ENCODE measurements around the gene PPP1R12C.

The PPP1R12C gene

GRCh38 chr19:55145232-55145631, 27.8 kb upstream of the PPP1R12C start:
- Histone ChIP-seq H3K9ac (no peak overlapping the region), H3K79me2 (no peaks in the 10 kb centered on the region), H3K27ac (no peak overlapping the region), H3K36me3 (ENCODE audit: control insufficient read depth, insufficient read depth, low read length) (no peaks in the 10 kb centered on the region), H3K4me2 (ENCODE audit: low read length) (no peak overlapping the region), H2AFZ (no peak overlapping the region), H3K4me1 (no peaks in the 10 kb centered on the region), H3K27me3 (ENCODE audit: control insufficient read depth, insufficient read depth, low read length) (no peaks in the 10 kb centered on the region), H3K9me3 (ENCODE audit: control insufficient read depth, low read length) (no peaks in the 10 kb centered on the region), H3K4me3 (ENCODE audit: low read depth, low read length) (no peak overlapping the region)
- TF ChIP-seq CTCF (IDR thresholded peaks at IDR 0.05): no peak

DNA sequence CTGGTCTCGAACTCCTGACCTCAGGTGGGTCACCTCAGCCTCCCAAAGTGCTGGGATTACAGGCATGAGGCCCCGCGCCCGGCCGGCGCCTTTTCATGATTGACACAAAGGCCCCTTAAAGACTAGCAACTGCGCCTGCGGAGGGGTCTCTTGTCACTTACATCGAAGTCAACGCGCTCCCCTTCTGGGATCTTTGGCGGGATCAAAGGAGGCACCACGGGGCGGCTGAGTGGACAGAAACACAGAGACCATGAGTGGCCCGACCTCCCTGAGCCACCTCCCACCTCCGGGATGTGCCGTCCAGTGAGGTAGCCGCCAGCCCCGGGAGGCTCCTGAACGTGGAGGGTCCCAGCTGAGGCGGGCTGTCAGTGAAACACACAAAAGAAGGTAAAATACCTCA, 24.3 kb upstream of the PPP1R12C start:
- no peak overlapping the region for H2AFZ ChIP-seq
- no peaks in the 10 kb centered on the region for H3K79me2 ChIP-seq
- H3K9ac ChIP-seq: no peak overlapping the region
- H3K36me3 ChIP-seq (ENCODE audit: control insufficient read depth, insufficient read depth, low read length): no peaks in the 10 kb centered on the region
- no peaks in the 10 kb centered on the region for H3K4me1 ChIP-seq
- no peak overlapping the region for H3K27ac ChIP-seq
- no peak overlapping the region for H3K4me3 ChIP-seq (ENCODE audit: low read depth, low read length)
- no peaks in the 10 kb centered on the region for H3K9me3 ChIP-seq (ENCODE audit: control insufficient read depth, low read length)
- TF ChIP-seq CTCF (IDR thresholded peaks at IDR 0.05): no peak
- H3K4me2 ChIP-seq (ENCODE audit: low read length): no peak overlapping the region
- H3K27me3 ChIP-seq (ENCODE audit: control insufficient read depth, insufficient read depth, low read length): no peaks in the 10 kb centered on the region

GRCh38 chr19:55137915-55138314, 20.5 kb upstream of the PPP1R12C start:
- TF ChIP-seq CTCF (IDR thresholded peaks at IDR 0.05): no peak
- H3K4me1 ChIP-seq: no peaks in the 10 kb centered on the region

GRCh38 chr19:55136399-55137102, 19.1 kb upstream of the PPP1R12C start:
- no peaks in the 10 kb centered on the region for H3K36me3 ChIP-seq (ENCODE audit: control insufficient read depth, insufficient read depth, low read length)
- no peak for TF ChIP-seq CTCF (IDR thresholded peaks at IDR 0.05)
- no peaks in the 10 kb centered on the region for H3K9me3 ChIP-seq (ENCODE audit: control insufficient read depth, low read length)
- H3K9ac ChIP-seq: no peak overlapping the region
- H3K4me1 ChIP-seq: no peaks in the 10 kb centered on the region
- no peak overlapping the region for H3K4me2 ChIP-seq (ENCODE audit: low read length)
- H3K4me3 ChIP-seq (ENCODE audit: low read depth, low read length): no peak overlapping the region
- H2AFZ ChIP-seq: no peak overlapping the region
- no peaks in the 10 kb centered on the region for H3K79me2 ChIP-seq
- H3K27me3 ChIP-seq (ENCODE audit: control insufficient read depth, insufficient read depth, low read length): no peaks in the 10 kb centered on the region
- no peak overlapping the region for H3K27ac ChIP-seq

More at GRCh38 chr19:55137915-55138314, 20.5 kb upstream of the PPP1R12C start:
- no peak overlapping the region for H2AFZ ChIP-seq
- H3K27ac ChIP-seq: no peak overlapping the region
- no peaks in the 10 kb centered on the region for H3K79me2 ChIP-seq
- H3K4me3 ChIP-seq (ENCODE audit: low read depth, low read length): no peak overlapping the region
- H3K4me2 ChIP-seq (ENCODE audit: low read length): no peak overlapping the region
- no peaks in the 10 kb centered on the region for H3K27me3 ChIP-seq (ENCODE audit: control insufficient read depth, insufficient read depth, low read length)
- H3K9me3 ChIP-seq (ENCODE audit: control insufficient read depth, low read length): no peaks in the 10 kb centered on the region
- no peaks in the 10 kb centered on the region for H3K36me3 ChIP-seq (ENCODE audit: control insufficient read depth, insufficient read depth, low read length)
- H3K9ac ChIP-seq: no peak overlapping the region

DNA sequence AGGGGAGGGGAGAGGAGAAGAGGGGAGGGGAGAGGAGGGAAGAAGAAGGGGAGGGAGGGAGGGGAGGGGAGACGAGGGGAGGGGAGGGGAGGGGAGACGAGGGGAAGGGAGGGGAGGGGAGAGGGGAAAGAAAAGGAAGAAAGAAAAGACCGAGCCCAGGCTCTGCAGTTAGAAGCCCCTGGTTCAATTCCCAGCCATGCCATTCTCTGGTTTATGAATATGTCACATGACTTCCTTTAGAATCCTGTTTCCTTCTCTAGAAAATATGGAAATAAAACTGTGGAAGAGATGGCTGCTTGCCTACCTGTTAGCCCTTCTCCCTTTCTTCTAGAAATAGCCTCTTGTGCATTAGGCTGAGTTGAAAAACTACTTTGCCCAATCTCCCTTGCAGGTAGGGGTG, 17.3 kb upstream of the PPP1R12C start:
- H3K4me3 ChIP-seq (ENCODE audit: low read depth, low read length): no peak overlapping the region
- no peak for TF ChIP-seq CTCF (IDR thresholded peaks at IDR 0.05)
- no peak overlapping the region for H3K9ac ChIP-seq
- no peaks in the 10 kb centered on the region for H3K36me3 ChIP-seq (ENCODE audit: control insufficient read depth, insufficient read depth, low read length)
- H3K27ac ChIP-seq: no peak overlapping the region
- H2AFZ ChIP-seq: no peak overlapping the region
- H3K4me1 ChIP-seq: no peaks in the 10 kb centered on the region
- H3K9me3 ChIP-seq (ENCODE audit: control insufficient read depth, low read length): no peaks in the 10 kb centered on the region
- H3K79me2 ChIP-seq: no peaks in the 10 kb centered on the region
- H3K4me2 ChIP-seq (ENCODE audit: low read length): no peak overlapping the region
- H3K27me3 ChIP-seq (ENCODE audit: control insufficient read depth, insufficient read depth, low read length): no peaks in the 10 kb centered on the region
